H1 (cell line): Measurements from ENCODE around the gene FBXO28. TPM values are rescaled to one million over a fixed set of nuclear protein-coding genes. Genes with fewer than 3 reads are reported as not detected.

Experiments
- CTCF ChIA-PET: fragments of 300-600 bp; sonication (Branson Sonifier 250); formaldehyde crosslinking; loops from one replicate; lab custom pipeline; 2021; ENCODE audit not compliant: partially characterized antibody; lab: Charles Lee
- POLR2A ChIA-PET: fragments of 300-600 bp; sonication (Branson Sonifier 250); formaldehyde crosslinking; loops from one replicate; lab custom pipeline; 2021; ENCODE audit warnings: inconsistent platforms; ENCODE audit not compliant: partially characterized antibody; lab: Charles Lee
- DNase-seq, 2 experiments: peaks; one replicate each; pipeline versions ENCODE4 v3.0.0 to v3.0.0-alpha.2; 2010 to 2022; ENCODE audit warnings: low spot score in 2 of 2, low read depth in 1 of 2, mixed read lengths in 1 of 2
- FAIRE-seq: peaks from 2 replicates; lab custom pipeline; 2011; peaks lifted over from hg19 to GRCh38; lab: Jason Lieb, UNC
- H2AFZ ChIP-seq: 2 replicates; pipeline ENCODE4 v1.8.1; 2012; ENCODE audit warnings: low read length, inconsistent platforms
- H2AK5ac ChIP-seq: 2 replicates; pipeline ENCODE4 v1.6.1; 2013; ENCODE audit warnings: low read depth, low read length
- H2BK120ac ChIP-seq: replicated peaks from 2 replicates; pipeline ENCODE3; 2013; ENCODE audit warnings: low read depth, low read length, inconsistent platforms
- H2BK12ac ChIP-seq: 2 replicates; pipeline ENCODE4 v1.6.1; 2013; ENCODE audit warnings: low read depth, low read length
- H2BK15ac ChIP-seq: 2 replicates; pipeline ENCODE4 v1.6.1; 2013; ENCODE audit warnings: low read length
- H2BK20ac ChIP-seq: 2 replicates; pipeline ENCODE4 v1.6.1; 2013; ENCODE audit warnings: low read length
- H2BK5ac ChIP-seq: 2 replicates; pipeline ENCODE4 v1.6.1; 2013; ENCODE audit warnings: low read depth, low read length
- H3K14ac ChIP-seq: 2 replicates; pipeline ENCODE4 v1.6.1; 2013; ENCODE audit warnings: inconsistent platforms; ENCODE audit not compliant: insufficient read length
- H3K18ac ChIP-seq: 2 replicates; pipeline ENCODE4 v1.6.1; 2013; ENCODE audit warnings: low read length; ENCODE audit errors: extremely low read depth
- H3K23ac ChIP-seq: 2 replicates; pipeline ENCODE4 v1.6.1; 2013; ENCODE audit warnings: inconsistent platforms; ENCODE audit not compliant: insufficient read length
- H3K23me2 ChIP-seq: 2 replicates; pipeline ENCODE4 v1.6.1; 2013; ENCODE audit warnings: low read depth, low read length
- H3K27ac ChIP-seq: 2 replicates; pipeline ENCODE4 v1.6.1; 2011; ENCODE audit warnings: low read depth, low read length, inconsistent platforms
- H3K27me3 ChIP-seq, 4 experiments: replicated peaks in 1 of 4; 1 replicate in 1 of 4; 2 replicates in 3 of 4; pipeline versions ENCODE4 v1.6.1 to v1.8.1; 2011 to 2013; ENCODE audit warnings: low read length in 3 of 4, mild to moderate bottlenecking in 3 of 4, inconsistent platforms in 2 of 4, mixed read lengths in 2 of 4, moderate library complexity in 1 of 4; ENCODE audit not compliant: control insufficient read depth in 3 of 4, insufficient read depth in 3 of 4; ENCODE audit errors: extremely low read depth in 1 of 4
- H3K36me3 ChIP-seq, 4 experiments: 2 replicates each; pipeline versions ENCODE4 v1.6.1 to v1.8.1; 2011 to 2013; ENCODE audit warnings: mild to moderate bottlenecking in 4 of 4, low read length in 3 of 4, moderate library complexity in 2 of 4, control low read depth in 1 of 4, inconsistent platforms in 1 of 4; ENCODE audit not compliant: insufficient read depth in 4 of 4, control insufficient read depth in 2 of 4
- H3K4ac ChIP-seq: replicated peaks from 2 replicates; pipeline ENCODE3; 2013; ENCODE audit warnings: low read length, low read depth, mixed read lengths, inconsistent platforms; ENCODE audit not compliant: insufficient read length
- H3K4me1 ChIP-seq, 4 experiments: replicated peaks in 1 of 4; 1 replicate in 1 of 4; 2 replicates in 3 of 4; pipeline versions ENCODE4 v1.6.1 to v1.8.1; 2011 to 2013; ENCODE audit warnings: low read length in 3 of 4, inconsistent platforms in 2 of 4, mixed read lengths in 1 of 4; ENCODE audit not compliant: insufficient read depth in 4 of 4, control insufficient read depth in 3 of 4
- H3K4me2 ChIP-seq, 2 experiments: 2 replicates each; pipeline versions ENCODE4 v1.6.1 to v1.8.1; 2011 to 2013; ENCODE audit warnings: low read depth in 2 of 2, low read length in 2 of 2, control low read depth in 1 of 2, inconsistent platforms in 1 of 2, mild to moderate bottlenecking in 1 of 2; ENCODE audit not compliant: insufficient read depth in 1 of 2
- H3K4me3 ChIP-seq, 4 experiments: fragments of 200-600, 300-600 bp in 1 of 4; sonication (generic), shearing (Covaris generic), sonication (Bioruptor Twin) in 1 of 4; 2 replicates each; pipeline versions ENCODE4 v1.5.1 to v1.8.1; 2011 to 2016; ENCODE audit warnings: low read length in 4 of 4, low read depth in 3 of 4, control low read depth in 2 of 4, inconsistent platforms in 2 of 4, mild to moderate bottlenecking in 2 of 4, mixed read lengths in 1 of 4, moderate library complexity in 1 of 4; ENCODE audit not compliant: insufficient read depth in 2 of 4; ENCODE audit errors: extremely low read depth in 1 of 4
- H3K56ac ChIP-seq: replicated peaks from 2 replicates; pipeline ENCODE3; 2013; ENCODE audit warnings: low read depth, mild to moderate bottlenecking, mixed read lengths, low read length, inconsistent platforms; ENCODE audit not compliant: insufficient read length
- H3K79me1 ChIP-seq: 2 replicates; pipeline ENCODE4 v1.6.1; 2013; ENCODE audit warnings: low read depth, low read length, control low read depth
- H3K79me2 ChIP-seq, 2 experiments: 2 replicates each; pipeline versions ENCODE4 v1.6.1 to v1.8.1; 2012 to 2013; ENCODE audit warnings: low read length in 2 of 2, mild to moderate bottlenecking in 2 of 2, inconsistent platforms in 1 of 2; ENCODE audit not compliant: insufficient read depth in 2 of 2, control insufficient read depth in 1 of 2
- H3K9ac ChIP-seq, 4 experiments: replicated peaks in 1 of 4; 1 replicate in 1 of 4; 2 replicates in 3 of 4; pipeline versions ENCODE4 v1.6.1 to v1.8.1; 2011 to 2013; ENCODE audit warnings: low read depth in 3 of 4, low read length in 3 of 4, control low read depth in 2 of 4, mild to moderate bottlenecking in 2 of 4, moderate library complexity in 2 of 4, inconsistent platforms in 1 of 4; ENCODE audit errors: extremely low read depth in 1 of 4
- H3K9me3 ChIP-seq, 2 experiments: 2 replicates each; pipeline versions ENCODE4 v1.6.1 to v1.8.1; 2012 to 2013; ENCODE audit warnings: mild to moderate bottlenecking in 2 of 2, moderate library complexity in 2 of 2, control low read depth in 1 of 2, inconsistent platforms in 1 of 2, low read depth in 1 of 2, low read length in 1 of 2, mixed read lengths in 1 of 2; ENCODE audit not compliant: insufficient read depth in 2 of 2
- H4K20me1 ChIP-seq, 2 experiments: replicated peaks in 1 of 2; 2 replicates each; pipeline versions ENCODE3 to v1.8.1; 2011 to 2013; ENCODE audit warnings: inconsistent platforms in 2 of 2, low read length in 2 of 2, mild to moderate bottlenecking in 1 of 2; ENCODE audit not compliant: insufficient read depth in 2 of 2, control insufficient read depth in 1 of 2
- H4K5ac ChIP-seq: 2 replicates; pipeline ENCODE4 v1.6.1; 2013; ENCODE audit warnings: low read length, low read depth, mixed read lengths, inconsistent platforms; ENCODE audit not compliant: insufficient read length
- H4K8ac ChIP-seq: 2 replicates; pipeline ENCODE4 v1.8.0; 2013; ENCODE audit warnings: mild to moderate bottlenecking, moderate library complexity, low read length, inconsistent platforms; ENCODE audit not compliant: insufficient read depth; ENCODE audit errors: extremely low read depth
- H4K91ac ChIP-seq: replicated peaks from 2 replicates; pipeline ENCODE3; 2013; ENCODE audit warnings: low read length, mixed read lengths, inconsistent platforms; ENCODE audit not compliant: insufficient read length
- BACH1 ChIP-seq: IDR thresholded peaks from 2 replicates; pipeline ENCODE4 v1.6.1; 2012; ENCODE audit warnings: low read length, improper control_type of control experiment
- CBX5 ChIP-seq: fragments of 300-800, 300-1000 bp; sonication (generic); IDR thresholded peaks from 2 replicates; pipeline ENCODE4 v1.7.1; 2016; ENCODE audit warnings: antibody characterized with exemption, low read length, low read depth
- CREB1 ChIP-seq: IDR thresholded peaks from 2 replicates; pipeline ENCODE4 v1.6.1; 2012; ENCODE audit warnings: inconsistent platforms
- NANOG ChIP-seq: IDR thresholded peaks from 2 replicates; pipeline ENCODE4 v1.6.1; 2011; ENCODE audit warnings: low read length, low read depth, mild to moderate bottlenecking, inconsistent platforms; ENCODE audit not compliant: insufficient read depth, poor library complexity, severe bottlenecking
- NRF1 ChIP-seq: IDR thresholded peaks from 2 replicates; pipeline ENCODE4 v1.6.1; 2011; ENCODE audit warnings: mild to moderate bottlenecking, low read depth, low read length, improper control_type of control experiment
- SIRT6 ChIP-seq: IDR thresholded peaks from one replicate; pipeline ENCODE4 v1.7.1; 2012; ENCODE audit warnings: low read length, inconsistent platforms
- SRF ChIP-seq: IDR thresholded peaks from 2 replicates; pipeline ENCODE4 v1.6.1; 2011; ENCODE audit warnings: mild to moderate bottlenecking, low read depth, low read length, moderate library complexity
- TEAD4 ChIP-seq: IDR thresholded peaks from 2 replicates; pipeline ENCODE4 v1.6.1; 2012; ENCODE audit warnings: low read depth, low read length, inconsistent platforms, mixed read lengths
- YY1 ChIP-seq: IDR thresholded peaks from 2 replicates; pipeline ENCODE4 v1.6.1; 2011; ENCODE audit warnings: low read depth, mild to moderate bottlenecking, low read length
- WGBS, 2 experiments: shearing (Covaris generic) in 1 of 2; methylation state at CpG; one replicate each; pipeline versions ENCODE4 v1.1.6 to v1.1.7; 2013 to 2015; ENCODE audit warnings: low lambda C conversion rate in 2 of 2, mixed read lengths in 2 of 2, inconsistent platforms in 1 of 2, low coverage in 1 of 2, missing lambda C conversion rate in 1 of 2; ENCODE audit not compliant: insufficient replicate concordance in 2 of 2, insufficient coverage in 1 of 2, insufficient read length in 1 of 2; ENCODE audit errors: extremely low coverage in 1 of 2, missing lambda C conversion rate in 1 of 2; 5-methylcytosine and 5-hydroxymethylcytosine counted together
- polyA plus RNA-seq, 7 experiments: library from polyadenylated mRNA; depleted of rRNA in 3 of 7; stranded (reverse) in 5 of 7; unstranded in 2 of 7; fragments of >200 nt in 5 of 7; fragments of 200-250 nt in 2 of 7; gene quantifications; 1 replicate in 5 of 7; 2 replicates in 1 of 7; 4 replicates in 1 of 7; pipeline versions ENCODE4 v1.2.1 to v1.2.3, GENCODE V29; 2011 to 2013; ENCODE audit warnings: missing spikeins in 2 of 7, mixed read lengths in 2 of 7
- total RNA-seq: library from RNA; stranded (reverse); fragmentation: NEBNext Ultra II Directional; extraction: Animal tissue kit (Norgen Biotek cat#: 25700); gene quantifications from 2 replicates; pipeline ENCODE4 v1.2.1, GENCODE V29; 2021

The FBXO28 gene
- total and polyA plus RNA-seq, 2 of the 8 experiments (the other 6 are each of a cell fraction or from before 2014, with no cell fraction given) = 10.3 to 42.5 TPM

DNA sequence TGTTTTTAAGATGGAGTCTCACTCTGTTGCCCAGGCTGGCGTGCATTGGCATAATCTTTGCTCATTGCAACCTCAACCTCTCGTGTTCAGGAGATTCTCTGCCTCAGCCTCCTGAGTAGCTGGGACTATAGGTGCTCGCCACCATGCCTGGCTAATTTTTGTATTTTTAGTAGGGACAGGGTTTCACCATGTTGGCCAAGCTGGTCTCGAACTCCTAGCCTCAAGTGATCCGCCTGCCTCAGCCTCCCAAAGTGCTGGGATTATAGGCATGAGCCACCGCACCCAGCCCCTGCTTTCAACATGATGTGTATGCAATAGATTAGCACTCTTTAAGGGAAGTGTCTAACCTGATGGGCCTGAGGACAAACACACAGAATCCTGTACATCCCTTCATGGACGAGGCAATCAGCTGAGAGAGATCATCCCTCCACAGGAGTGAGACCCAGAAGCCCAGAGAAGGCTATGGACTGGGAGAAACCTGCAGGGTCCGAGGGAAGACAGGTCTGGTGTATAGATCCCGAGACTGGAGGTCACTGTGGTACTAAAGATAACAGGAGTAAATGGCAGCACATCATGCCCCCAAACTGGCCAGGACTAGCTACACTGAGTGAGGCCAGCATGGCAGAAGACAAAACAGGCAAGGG lies 63.6 kb downstream of the FBXO28 start:
- H3K27ac ChIP-seq = no peak overlapping the region
- H3K23me2 ChIP-seq = peaks cover under 1% of the 10 kb centered on the region; the same call in 1 of the 2 replicates
- no peaks in the 10 kb centered on the region for H3K27me3 ChIP-seq
- no peak overlapping the region for H3K56ac ChIP-seq
- H4K8ac ChIP-seq = no peak overlapping the region
- DNase-seq (peak in 1 of 2 experiments; percentile 42), FAIRE-seq (no peak)
- H2BK5ac ChIP-seq = no peak overlapping the region
- no peaks in the 10 kb centered on the region for H3K36me3 ChIP-seq
- H3K9me3 ChIP-seq = no peaks in the 10 kb centered on the region
- H3K18ac ChIP-seq = no peak overlapping the region
- H3K4me3 ChIP-seq = no peak overlapping the region
- H2BK120ac ChIP-seq = no peak overlapping the region
- H2BK20ac ChIP-seq = no peak overlapping the region
- H2AK5ac ChIP-seq = no peak overlapping the region
- no peak overlapping the region for H3K9ac ChIP-seq
- no peaks in the 10 kb centered on the region for H3K79me2 ChIP-seq
- H4K5ac ChIP-seq = no peak overlapping the region
- WGBS, 2 experiments = 91% methylated on average over 9 of the region's 9 CpGs; no CpG with 5 or more reads in 1 of the 2 experiments
- no peak overlapping the region for H3K4me2 ChIP-seq
- H2BK15ac ChIP-seq = no peak overlapping the region
- H3K14ac ChIP-seq = no peak overlapping the region
- ChIA-PET POLR2A (interaction anchor here (0.6 kb wide), 1 partner anchor 25 kb away, joined by 3 read pairs; no protein-coding TSS in a partner anchor), CTCF (interaction anchor here (0.6 to 1.5 kb wide), 4 partner anchors 10 to 1100 kb away, joined by 3 to 5 read pairs (median 4); no protein-coding TSS in a partner anchor)
- H3K4ac ChIP-seq = no peak overlapping the region
- H3K79me1 ChIP-seq = no peaks in the 10 kb centered on the region
- no peak overlapping the region for H3K23ac ChIP-seq
- H4K20me1 ChIP-seq = no peaks in the 10 kb centered on the region
- no peak overlapping the region for H2BK12ac ChIP-seq
- H3K4me1 ChIP-seq = peaks cover 0 to 4% (median 2%) of the 10 kb centered on the region in 4 experiments; a peak in 4 of 7 replicates
- peak overlapping the region; percentile 1 for H4K91ac ChIP-seq
- H2AFZ ChIP-seq = no peak overlapping the region
- TF ChIP-seq CBX5 (no peak), NRF1 (no peak), NANOG (no peak), YY1 (no peak), CREB1 (no peak), SRF (no peak), TEAD4 (no peak), BACH1 (no peak), SIRT6 (no peak)
- TF ChIP-seq, all 59 proteins: peak for 0
